ENCODE measurements around the gene DOCK10.
"Not testable (repeated sequence)": the region's sequence is repeated elsewhere in the genome, so short reads cannot be mapped to it uniquely, and the experiment has no call there.

DOCK10 gene

GRCh38 chr2:225041851-225042799 lies at the start of gene DOCK10:
Gene DOCK10 (minus strand): TSS chr2:225042468. CDS start chr2:225042374, 94 bp downstream.
- peak; percentile 64 to 65 for DNase-seq

GRCh38 chr2:225091336-225091735 lies 49.1 kb upstream of the DOCK10 start:
- DNase-seq: no peak

GRCh38 chr2:225090746-225091145 lies 48.5 kb upstream of the DOCK10 start:
- DNase-seq: no peak

- no peak for DNase-seq
These were observed 44.6 kb upstream of the DOCK10 start for GRCh38 chr2:225086915-225087314.

- no peak for DNase-seq
These were observed 44.2 kb upstream of the DOCK10 start for GRCh38 chr2:225086439-225086838.

- no peak for DNase-seq
These were observed 41.0 kb upstream of the DOCK10 start for GRCh38 chr2:225083276-225083675.

- DNase-seq: no peak
These were observed 33.9 kb upstream of the DOCK10 start for GRCh38 chr2:225076125-225076524.

- DNase-seq: no peak
These were observed 32.8 kb upstream of the DOCK10 start for GRCh38 chr2:225074919-225075681.

- DNase-seq: peak in 1 of 2 donors; percentile 35
These were observed 32.1 kb upstream of the DOCK10 start for GRCh38 chr2:225074366-225074765.

GRCh38 chr2:225073198-225073597 lies 30.9 kb upstream of the DOCK10 start:
- DNase-seq: no peak

GRCh38 chr2:225072444-225072843 lies 30.2 kb upstream of the DOCK10 start:
- DNase-seq: no peak

GRCh38 chr2:225070811-225071210 lies 28.5 kb upstream of the DOCK10 start:
- DNase-seq: no peak

- DNase-seq: peak; percentile 47 to 65
These were observed 27.7 kb upstream of the DOCK10 start for GRCh38 chr2:225069966-225070365.

GRCh38 chr2:225069477-225069876 lies 27.2 kb upstream of the DOCK10 start:
- DNase-seq: peak; percentile 40 to 60

GRCh38 chr2:225065882-225066281 lies 23.6 kb upstream of the DOCK10 start:
- no peak for DNase-seq

- DNase-seq: peak in 1 of 2 donors; percentile 25
These were observed 22.7 kb upstream of the DOCK10 start for GRCh38 chr2:225064928-225065327.

GRCh38 chr2:225064362-225064761 lies 22.1 kb upstream of the DOCK10 start:
- DNase-seq: no peak

GRCh38 chr2:225056330-225057073 lies 14.2 kb upstream of the DOCK10 start:
- no peak for DNase-seq

- no peak for DNase-seq
These were observed 13.4 kb upstream of the DOCK10 start for GRCh38 chr2:225055714-225056113.

- DNase-seq: no peak
These were observed 10.4 kb upstream of the DOCK10 start for GRCh38 chr2:225052703-225053102.

- DNase-seq: not testable (repeated sequence)
These were observed 5.2 kb upstream of the DOCK10 start for GRCh38 chr2:225047502-225047901.

- no peak for DNase-seq
These were observed 516 bp upstream of the DOCK10 start for GRCh38 chr2:225042800-225043167.

All from inflammatory macrophage treated with lipopolysaccharide for 1 hour (primary cell).